CD4-positive, alpha-beta T cell (primary cell): Measurements from ENCODE around the gene FBXL16. TPM values are rescaled to one million over a fixed set of nuclear protein-coding genes. Genes with fewer than 3 reads are reported as not detected.

Experiments
- ATAC-seq: fragments of 200-7000 bp; cut with Tn5 transposase; one replicate; pipeline ENCODE4 v1.10.0; 2022; ENCODE audit warnings: mild to moderate bottlenecking; ENCODE audit not compliant: poor library complexity
- CTCF ChIA-PET: fragments of 350-600 bp; sonication (Branson Sonifier 250); formaldehyde crosslinking; loops from one replicate; lab custom pipeline; 2021; ENCODE audit warnings: antibody characterized with exemption, inconsistent platforms; lab: Charles Lee
- POLR2A ChIA-PET: fragments of 350-600 bp; sonication (Branson Sonifier 250); formaldehyde crosslinking; loops from one replicate; lab custom pipeline; 2021; ENCODE audit warnings: antibody characterized with exemption, inconsistent platforms; lab: Charles Lee
- DNase-seq, 14 experiments: peaks; one replicate each; pipeline ENCODE4 v3.0.0-alpha.2; 2013 to 2020; ENCODE audit warnings: mixed read lengths in 2 of 14
- H3K27ac ChIP-seq, 2 donors: one replicate each; pipeline versions ENCODE4 v1.5.1 to v1.7.0; 2013; ENCODE audit warnings: low read length in 2 of 2, low read depth in 1 of 2, mild to moderate bottlenecking in 1 of 2
- H3K27me3 ChIP-seq, 2 experiments: 1 replicate in 1 of 2; 2 replicates in 1 of 2; pipeline versions ENCODE4 v1.6.1 to v1.7.0; 2013; ENCODE audit warnings: low read length in 2 of 2, control low read depth in 1 of 2, mild to moderate bottlenecking in 1 of 2, moderate library complexity in 1 of 2; ENCODE audit not compliant: insufficient read depth in 2 of 2, control insufficient read depth in 1 of 2
- H3K36me3 ChIP-seq: one replicate; pipeline ENCODE4 v1.6.1; 2013; ENCODE audit warnings: low read length, control low read depth; ENCODE audit not compliant: insufficient read depth
- H3K4me1 ChIP-seq: one replicate; pipeline ENCODE4 v1.6.1; 2013; ENCODE audit warnings: low read length, control low read depth; ENCODE audit not compliant: insufficient read depth
- H3K4me3 ChIP-seq: one replicate; pipeline ENCODE4 v1.5.1; 2013; ENCODE audit warnings: mild to moderate bottlenecking, low read length, moderate library complexity
- H3K9me3 ChIP-seq, 2 experiments: 1 replicate in 1 of 2; 2 replicates in 1 of 2; pipeline versions ENCODE4 v1.6.1 to v1.7.0; 2013; ENCODE audit warnings: low read length in 2 of 2, mild to moderate bottlenecking in 2 of 2, control low read depth in 1 of 2, moderate library complexity in 1 of 2; ENCODE audit not compliant: control insufficient read depth in 1 of 2, insufficient read depth in 1 of 2
- H3K27ac Mint-ChIP-seq: one replicate; pipeline ENCODE4 v1.8.0; 2020; ENCODE audit warnings: mixed read lengths
- H3K27me3 Mint-ChIP-seq: one replicate; pipeline ENCODE4 v1.8.0; 2021; ENCODE audit warnings: mixed read lengths
- H3K36me3 Mint-ChIP-seq: one replicate; pipeline ENCODE4 v1.8.0; 2021; ENCODE audit warnings: low read depth, mixed read lengths
- H3K4me1 Mint-ChIP-seq: one replicate; pipeline ENCODE4 v1.8.0; 2021; ENCODE audit warnings: low read depth, mixed read lengths
- H3K4me3 Mint-ChIP-seq: one replicate; pipeline ENCODE4 v1.8.0; 2020; ENCODE audit warnings: mild to moderate bottlenecking, mixed read lengths
- H3K9me3 Mint-ChIP-seq: one replicate; pipeline ENCODE4 v1.8.0; 2020; ENCODE audit warnings: mixed read lengths
- intact Hi-C, 2 experiments: fragments of 100-400 bp; cut with DNase I in 1 of 2; cut with micrococcal nuclease in 1 of 2; formaldehyde crosslinking; loops; one replicate each; pipeline versions ENCODE4 v1.15.1 to v1.9.0; 2023 to 2025; cut with DNase I, micrococcal nuclease
- total RNA-seq, 174 experiments: library from RNA in 2 of 174; stranded (reverse) in 2 of 174; gene quantifications; one replicate each; pipeline ENCODE4 v1.2.3 and lab custom pipeline; 2021 to 2026
- TF ChIP-seq, protein P1 (sequence below): fragments of 200-600 bp; IDR thresholded peaks from one replicate; pipeline ENCODE4 v1.8.0; 2022; ENCODE audit warnings: antibody characterized with exemption, mild to moderate bottlenecking

Gene FBXL16
- total RNA-seq, 2 experiments from 2014 or later, result 11.0 to 11.7 TPM

DNA sequence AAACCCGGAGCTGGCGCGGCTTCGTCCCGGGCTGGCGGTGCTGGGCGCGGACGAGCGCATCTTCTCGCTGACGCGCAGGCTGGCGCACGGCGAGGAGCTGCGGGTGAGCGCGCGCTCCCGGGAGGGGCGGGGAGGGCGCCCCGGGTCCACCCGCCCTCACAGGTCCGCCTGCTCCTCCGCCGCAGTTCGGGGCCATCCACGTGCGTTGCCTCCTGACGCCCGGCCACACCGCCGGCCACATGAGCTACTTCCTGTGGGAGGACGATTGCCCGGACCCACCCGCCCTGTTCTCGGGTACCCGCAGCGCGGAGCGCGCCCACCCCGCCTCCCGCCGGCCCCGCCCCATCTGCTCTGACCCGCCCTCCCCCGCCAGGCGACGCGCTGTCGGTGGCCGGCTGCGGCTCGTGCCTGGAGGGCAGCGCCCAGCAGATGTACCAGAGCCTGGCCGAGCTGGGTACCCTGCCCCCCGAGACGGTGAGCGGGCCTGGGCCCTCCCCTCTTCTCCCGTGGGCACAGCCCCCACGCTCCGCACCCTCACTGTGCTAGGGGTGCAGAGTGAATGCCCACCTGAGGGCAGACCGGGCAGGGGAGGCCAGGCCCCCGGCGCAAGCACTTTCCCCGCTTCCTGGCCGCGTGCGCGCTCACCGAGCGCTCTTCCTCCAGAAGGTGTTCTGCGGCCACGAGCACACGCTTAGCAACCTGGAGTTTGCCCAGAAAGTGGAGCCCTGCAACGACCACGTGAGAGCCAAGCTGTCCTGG, 22.7 kb upstream of the FBXL16 start:
- Histone ChIP-seq H3K27me3 (no peaks in the 10 kb centered on the region), H3K4me1 (peaks cover 26% of the 10 kb centered on the region), H3K4me3 (peak overlapping the region; percentile 41), H3K36me3 (peaks cover 4% of the 10 kb centered on the region), H3K9me3 (no peaks in the 10 kb centered on the region), H3K27ac (no peak overlapping the region)
- Mint-ChIP-seq H3K4me1 (no peaks in the 10 kb centered on the region), H3K9me3 (no peaks in the 10 kb centered on the region), H3K27ac (no peak overlapping the region), H3K36me3 (peaks cover 6% of the 10 kb centered on the region), H3K27me3 (no peaks in the 10 kb centered on the region), H3K4me3 (peak overlapping the region; percentile 38)
- ATAC-seq (peak; percentile 74), DNase-seq (peak in 12 of 14 experiments; percentile 42 to 92 (median 56))
- intact Hi-C loops, result loop anchor here in 1 of 2 experiments (2.0 kb wide), 1 partner anchor 14 kb away; the partner anchor contains the start of gene METRN
- ChIA-PET POLR2A (interaction anchor here (0.6 to 5.0 kb wide), 10 partner anchors 8 to 200 kb away, joined by 3 to 30 read pairs (median 4); partner anchors contain the start of genes CAPN15, CHTF18, CIAO3 and METRN), CTCF (interaction anchor here (0.9 kb wide), 1 partner anchor 13 kb away, joined by 3 read pairs; the partner anchor contains the start of gene CIAO3)
- TF ChIP-seq, protein P1, sequence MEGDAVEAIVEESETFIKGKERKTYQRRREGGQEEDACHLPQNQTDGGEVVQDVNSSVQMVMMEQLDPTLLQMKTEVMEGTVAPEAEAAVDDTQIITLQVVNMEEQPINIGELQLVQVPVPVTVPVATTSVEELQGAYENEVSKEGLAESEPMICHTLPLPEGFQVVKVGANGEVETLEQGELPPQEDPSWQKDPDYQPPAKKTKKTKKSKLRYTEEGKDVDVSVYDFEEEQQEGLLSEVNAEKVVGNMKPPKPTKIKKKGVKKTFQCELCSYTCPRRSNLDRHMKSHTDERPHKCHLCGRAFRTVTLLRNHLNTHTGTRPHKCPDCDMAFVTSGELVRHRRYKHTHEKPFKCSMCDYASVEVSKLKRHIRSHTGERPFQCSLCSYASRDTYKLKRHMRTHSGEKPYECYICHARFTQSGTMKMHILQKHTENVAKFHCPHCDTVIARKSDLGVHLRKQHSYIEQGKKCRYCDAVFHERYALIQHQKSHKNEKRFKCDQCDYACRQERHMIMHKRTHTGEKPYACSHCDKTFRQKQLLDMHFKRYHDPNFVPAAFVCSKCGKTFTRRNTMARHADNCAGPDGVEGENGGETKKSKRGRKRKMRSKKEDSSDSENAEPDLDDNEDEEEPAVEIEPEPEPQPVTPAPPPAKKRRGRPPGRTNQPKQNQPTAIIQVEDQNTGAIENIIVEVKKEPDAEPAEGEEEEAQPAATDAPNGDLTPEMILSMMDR, result no peak

DNA sequence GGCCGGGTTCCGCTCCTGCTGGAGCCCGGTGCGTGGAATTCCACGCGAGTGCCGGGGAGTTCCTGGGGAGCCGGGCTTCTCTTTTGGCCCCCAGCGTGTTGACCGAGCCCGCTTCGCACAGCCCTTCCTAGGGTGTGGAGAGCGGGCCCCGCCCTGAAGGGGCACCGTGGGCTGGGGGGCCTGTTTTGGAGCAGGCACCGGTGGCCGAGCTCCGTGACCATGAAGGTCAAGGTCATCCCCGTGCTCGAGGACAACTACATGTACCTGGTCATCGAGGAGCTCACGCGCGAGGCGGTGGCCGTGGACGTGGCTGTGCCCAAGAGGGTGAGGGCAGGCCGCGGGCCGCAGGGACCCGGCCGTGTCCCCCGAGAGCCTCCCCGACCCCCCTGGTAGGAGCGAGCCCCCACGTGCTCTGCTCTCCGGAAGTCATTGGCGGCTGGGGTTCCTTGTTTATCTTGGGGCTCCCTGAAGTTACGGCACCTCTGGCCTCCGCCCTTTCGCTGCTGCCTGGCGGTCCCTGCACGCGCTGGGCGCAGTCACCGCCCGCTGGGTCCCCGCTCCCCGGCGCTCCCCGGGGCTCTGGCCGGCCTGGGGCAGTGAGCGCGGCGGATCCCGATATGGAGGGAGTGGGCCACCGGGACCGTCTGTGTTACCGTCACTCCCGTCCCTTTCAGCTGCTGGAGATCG, 21.8 kb upstream of the FBXL16 start:
- Histone ChIP-seq H3K4me1 (peaks cover 31% of the 10 kb centered on the region), H3K9me3 (no peaks in the 10 kb centered on the region), H3K27ac (no peak overlapping the region), H3K4me3 (peak overlapping the region; percentile 68), H3K27me3 (no peaks in the 10 kb centered on the region), H3K36me3 (peaks cover 3% of the 10 kb centered on the region)
- ATAC-seq (peak; percentile 19), DNase-seq (peak in 5 of 14 experiments; percentile 30 to 59 (median 46))
- Mint-ChIP-seq H3K4me1 (no peaks in the 10 kb centered on the region), H3K27ac (no peak overlapping the region), H3K36me3 (no peaks in the 10 kb centered on the region), H3K27me3 (no peaks in the 10 kb centered on the region), H3K9me3 (no peaks in the 10 kb centered on the region), H3K4me3 (no peak overlapping the region)
- TF ChIP-seq, protein P1, result no peak
- intact Hi-C loops, result no loop called here
- POLR2A ChIA-PET, result interaction anchor here (0.8 to 5.0 kb wide), 7 partner anchors 9 to 91 kb away, joined by 3 to 30 read pairs (median 5); partner anchors contain the start of genes CHTF18, METRN, METTL26 and RPUSD1
- CTCF ChIA-PET, result no interaction called here

DNA sequence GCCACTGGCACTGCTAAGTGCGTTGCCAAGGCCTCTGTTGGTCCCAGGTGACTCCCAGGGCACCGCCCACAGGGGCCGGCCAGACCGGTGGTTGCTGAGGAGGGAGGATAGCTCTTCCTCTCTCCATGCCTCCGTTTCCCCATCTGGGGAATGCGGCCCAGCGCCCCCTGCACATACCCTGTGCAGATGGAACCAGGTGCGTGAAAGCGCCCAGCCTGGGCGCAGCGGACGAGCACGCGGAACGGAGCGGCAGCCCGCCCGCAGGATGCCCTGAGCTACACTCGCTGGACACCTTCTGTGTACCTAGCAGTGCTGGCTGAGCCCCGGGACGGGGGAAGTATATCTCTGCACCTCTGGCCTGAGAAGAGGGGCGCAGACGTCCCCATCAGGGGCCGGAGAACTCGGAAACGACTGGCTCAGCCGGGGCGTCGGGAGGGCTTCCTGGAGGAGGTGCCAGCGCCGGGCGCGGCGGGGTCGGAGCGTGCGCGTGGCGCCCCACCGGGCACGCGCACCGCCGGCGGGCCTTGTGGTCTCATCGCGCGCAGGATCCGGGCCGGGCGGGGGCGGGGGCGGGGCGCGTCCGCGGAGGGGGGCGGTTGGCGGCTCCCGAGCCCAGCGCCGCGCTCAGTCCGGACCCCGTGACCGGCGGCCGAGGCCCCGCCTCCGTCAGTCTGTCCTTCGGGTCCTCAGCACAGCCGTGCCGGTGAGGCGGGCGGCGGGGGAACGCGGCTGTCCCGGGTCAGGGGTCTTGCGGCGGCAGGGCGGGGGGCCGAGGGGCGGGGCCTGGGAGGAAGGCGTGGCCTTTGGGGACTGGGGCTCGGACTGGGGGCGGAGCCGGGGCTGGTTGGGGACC, 21.1 kb upstream of the FBXL16 start, which contains the start of the genes CCDC78 and HAGHL:
CCDC78 (minus strand) TSS at position 6 of the 853 bp plus-strand sequence. CDS start 76 bp downstream, outside the sequence.
HAGHL (plus strand) TSS at position 669 of the 853 bp plus-strand sequence. CDS start 404 bp downstream, outside the sequence.
- ChIA-PET POLR2A (interaction anchor here (0.9 to 5.0 kb wide), 6 partner anchors 11 to 80 kb away, joined by 3 to 30 read pairs (median 8); partner anchors contain the start of genes CHTF18, CIAO3, METRN and RPUSD1), CTCF (no interaction called here)
- peaks cover 0 to 6% of the 10 kb centered on the region in 2 experiments for H3K9me3 ChIP-seq
- ATAC-seq (peak; percentile 19), DNase-seq (peak in 12 of 14 experiments; percentile 41 to 81 (median 56))
- TF ChIP-seq, protein P1, result no peak
- intact Hi-C loops, result no loop called here
- no peaks in the 10 kb centered on the region for H3K36me3 ChIP-seq
- Mint-ChIP-seq H3K27me3 (no peaks in the 10 kb centered on the region), H3K27ac (no peak within 1 kb of the TSS), H3K36me3 (no peaks in the 10 kb centered on the region), H3K4me3 (peak within 1 kb of the TSS; percentile 76), H3K4me1 (no peaks in the 10 kb centered on the region), H3K9me3 (no peaks in the 10 kb centered on the region)
- H3K27ac ChIP-seq, result no peak within 1 kb of the TSS
- peaks cover 38% of the 10 kb centered on the region for H3K4me1 ChIP-seq
- no peaks in the 10 kb centered on the region for H3K27me3 ChIP-seq
- peak within 1 kb of the TSS; percentile 68 for H3K4me3 ChIP-seq
